HCT116 (cell line): ENCODE results near the gene PRR36.

Source experiments
- ATF3 ChIP-seq: IDR thresholded peaks from 2 replicates; pipeline ENCODE4 v1.6.1; 2012
- EZH2phosphoT487 ChIP-seq: fragments of 200-600 bp; IDR thresholded peaks from 2 replicates; pipeline ENCODE4 v1.6.1; 2018; ENCODE audit warnings: antibody characterized with exemption, borderline replicate concordance
- ZNF274 ChIP-seq: fragments of 200-500 bp; sonication (Bioruptor generic); IDR thresholded peaks from 2 replicates; pipeline ENCODE4 v1.6.1; 2014; ENCODE audit warnings: mild to moderate bottlenecking, low read depth, low read length, inconsistent platforms
- TF ChIP-seq, protein P1 (sequence below): IDR thresholded peaks from 2 replicates; pipeline ENCODE4 v1.6.1; 2012; ENCODE audit warnings: low read depth

- TF ChIP-seq EZH2phosphoT487: no peak
- no peak for TF ChIP-seq ATF3
- no peak for TF ChIP-seq ZNF274
- TF ChIP-seq, protein P1, sequence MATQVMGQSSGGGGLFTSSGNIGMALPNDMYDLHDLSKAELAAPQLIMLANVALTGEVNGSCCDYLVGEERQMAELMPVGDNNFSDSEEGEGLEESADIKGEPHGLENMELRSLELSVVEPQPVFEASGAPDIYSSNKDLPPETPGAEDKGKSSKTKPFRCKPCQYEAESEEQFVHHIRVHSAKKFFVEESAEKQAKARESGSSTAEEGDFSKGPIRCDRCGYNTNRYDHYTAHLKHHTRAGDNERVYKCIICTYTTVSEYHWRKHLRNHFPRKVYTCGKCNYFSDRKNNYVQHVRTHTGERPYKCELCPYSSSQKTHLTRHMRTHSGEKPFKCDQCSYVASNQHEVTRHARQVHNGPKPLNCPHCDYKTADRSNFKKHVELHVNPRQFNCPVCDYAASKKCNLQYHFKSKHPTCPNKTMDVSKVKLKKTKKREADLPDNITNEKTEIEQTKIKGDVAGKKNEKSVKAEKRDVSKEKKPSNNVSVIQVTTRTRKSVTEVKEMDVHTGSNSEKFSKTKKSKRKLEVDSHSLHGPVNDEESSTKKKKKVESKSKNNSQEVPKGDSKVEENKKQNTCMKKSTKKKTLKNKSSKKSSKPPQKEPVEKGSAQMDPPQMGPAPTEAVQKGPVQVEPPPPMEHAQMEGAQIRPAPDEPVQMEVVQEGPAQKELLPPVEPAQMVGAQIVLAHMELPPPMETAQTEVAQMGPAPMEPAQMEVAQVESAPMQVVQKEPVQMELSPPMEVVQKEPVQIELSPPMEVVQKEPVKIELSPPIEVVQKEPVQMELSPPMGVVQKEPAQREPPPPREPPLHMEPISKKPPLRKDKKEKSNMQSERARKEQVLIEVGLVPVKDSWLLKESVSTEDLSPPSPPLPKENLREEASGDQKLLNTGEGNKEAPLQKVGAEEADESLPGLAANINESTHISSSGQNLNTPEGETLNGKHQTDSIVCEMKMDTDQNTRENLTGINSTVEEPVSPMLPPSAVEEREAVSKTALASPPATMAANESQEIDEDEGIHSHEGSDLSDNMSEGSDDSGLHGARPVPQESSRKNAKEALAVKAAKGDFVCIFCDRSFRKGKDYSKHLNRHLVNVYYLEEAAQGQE: no peak
Measured at GRCh38 chr19:7867092-7867844, 6.9 kb downstream of the PRR36 start.
